ENCODE data around the gene CHAF1A. TPM values are rescaled to one million over a fixed set of nuclear protein-coding genes. Genes with fewer than 3 reads are reported as not detected.

Gene CHAF1A
- total and polyA plus RNA-seq, 2 of the 8 experiments (the other 6 are each of a cell fraction or from before 2014, with no cell fraction given), result 122 to 147 TPM

GRCh38 chr19:4379383-4380253 is 22.8 kb upstream of the CHAF1A start:
- Histone ChIP-seq H3K79me1 (ENCODE audit: low read depth, low read length) (peaks cover 14% of the 10 kb centered on the region), H3K27ac (ENCODE audit: low read depth, low read length) (no peak overlapping the region), H3K4me3 (ENCODE audit: extremely low read depth in 1 of 4, insufficient read depth in 2 of 4, low read depth in 3 of 4, low read length in 4 of 4) (no peak overlapping the region), H4K8ac (ENCODE audit: extremely low read depth, insufficient read depth, low read length) (no peak overlapping the region), H3K4me1 (replicated peaks in 1 of 4; ENCODE audit: control insufficient read depth in 3 of 4, insufficient read depth in 4 of 4, low read length in 3 of 4) (peaks cover 5 to 36% (median 28%) of the 10 kb centered on the region in 4 experiments), H3K4me2 (ENCODE audit: insufficient read depth in 1 of 2, low read depth in 2 of 2, low read length in 2 of 2) (0 out of 4 replicates have a peak overlapping the region, but pooled peaks of 1 of the 2 experiments have one; percentile 4), H3K4ac (replicated peaks; ENCODE audit: insufficient read length, low read depth, low read length) (no peak overlapping the region), H3K36me3 (ENCODE audit: control insufficient read depth in 2 of 4, insufficient read depth in 4 of 4, low read length in 3 of 4) (no peaks in the 10 kb centered on the region), H3K27me3 (replicated peaks in 1 of 4; ENCODE audit: control insufficient read depth in 3 of 4, extremely low read depth in 1 of 4, insufficient read depth in 3 of 4, low read length in 3 of 4) (no peaks in the 10 kb centered on the region), H3K56ac (replicated peaks; ENCODE audit: insufficient read length, low read depth, low read length) (no peak overlapping the region), H2AFZ (ENCODE audit: low read length) (no peak overlapping the region), H4K5ac (ENCODE audit: insufficient read length, low read depth, low read length) (no peak overlapping the region), H3K23me2 (ENCODE audit: low read depth, low read length) (no peaks in the 10 kb centered on the region), H2BK120ac (replicated peaks; ENCODE audit: low read depth, low read length) (no peak overlapping the region), H3K9me3 (ENCODE audit: insufficient read depth in 2 of 2, low read depth in 1 of 2, low read length in 1 of 2) (no peaks in the 10 kb centered on the region), H3K18ac (ENCODE audit: extremely low read depth, low read length) (peak overlapping the region; percentile 24; the same call in 1 of the 2 replicates), H4K20me1 (replicated peaks in 1 of 2; ENCODE audit: control insufficient read depth in 1 of 2, insufficient read depth in 2 of 2, low read length in 2 of 2) (peaks cover 12 to 51% of the 10 kb centered on the region in 2 experiments), H3K23ac (ENCODE audit: insufficient read length) (no peak overlapping the region), H3K79me2 (ENCODE audit: control insufficient read depth in 1 of 2, insufficient read depth in 2 of 2, low read length in 2 of 2) (peaks cover 0 to 45% of the 10 kb centered on the region in 2 experiments; a peak in 2 of 4 replicates), H2BK15ac (ENCODE audit: low read length) (no peak overlapping the region), H2BK5ac (ENCODE audit: low read depth, low read length) (peak overlapping the region; percentile 88), H2BK12ac (ENCODE audit: low read depth, low read length) (peak overlapping the region; percentile 72; the same call in 1 of the 2 replicates), H4K91ac (replicated peaks; ENCODE audit: insufficient read length, low read length) (peak overlapping the region; percentile 52), H2AK5ac (ENCODE audit: low read depth, low read length) (0 out of 2 replicates have a peak overlapping the region, but pooled peaks have one; percentile 32), H3K9ac (replicated peaks in 1 of 4; ENCODE audit: extremely low read depth in 1 of 4, low read depth in 3 of 4, low read length in 3 of 4) (no peak overlapping the region), H2BK20ac (ENCODE audit: low read length) (0 out of 2 replicates have a peak overlapping the region, but pooled peaks have one; percentile 21), H3K14ac (ENCODE audit: insufficient read length) (no peak overlapping the region)
- ChIA-PET POLR2A (ENCODE audit: partially characterized antibody) (interaction anchor here (0.6 to 5.8 kb wide), 7 partner anchors 16 to 1206 kb away, joined by 3 to 63 read pairs (median 4); partner anchors contain the start of gene SH3GL1), CTCF (ENCODE audit: partially characterized antibody) (interaction anchor here (0.7 to 2.0 kb wide), 6 partner anchors 10 to 147 kb away, joined by 3 to 5 read pairs (median 4); no protein-coding TSS in a partner anchor)
- WGBS, 2 experiments (ENCODE audit: extremely low coverage in 1 of 2, insufficient coverage in 1 of 2, insufficient read length in 1 of 2, insufficient replicate concordance in 2 of 2, low coverage in 1 of 2, low lambda C conversion rate in 2 of 2, missing lambda C conversion rate in 1 of 2), result 88% methylated on average over 19 of the region's 20 CpGs; no CpG with 5 or more reads in 1 of the 2 experiments
- no peak for DNase-seq (ENCODE audit: low read depth in 1 of 2, low spot score in 2 of 2)
- FAIRE-seq, result no peak
- TF ChIP-seq TCF12 (IDR thresholded peaks at IDR 0.05; ENCODE audit: low read depth, low read length), result no peak
- no peak for TF ChIP-seq SUZ12 (IDR thresholded peaks at IDR 0.05; ENCODE audit: low read length)
- no peak for TF ChIP-seq E2F6 (IDR thresholded peaks at IDR 0.05)
- no peak for TF ChIP-seq SIN3A (conservative IDR thresholded peaks at IDR 0.05 in 1 of 2, IDR thresholded peaks at IDR 0.05 in 1 of 2; ENCODE audit: low read depth in 1 of 2, low read length in 2 of 2)
- no peak for TF ChIP-seq MAX (IDR thresholded peaks at IDR 0.05)
- no peak for TF ChIP-seq CBX5 (IDR thresholded peaks at IDR 0.05; ENCODE audit: low read depth, low read length)
- no peak for TF ChIP-seq ZNF274 (IDR thresholded peaks at IDR 0.05; ENCODE audit: borderline replicate concordance, extremely low read depth, low read length)
- no peak for TF ChIP-seq CTBP2 (IDR thresholded peaks at IDR 0.05; ENCODE audit: borderline replicate concordance, insufficient read depth, insufficient read length, low read length)
- no peak for TF ChIP-seq POLR2AphosphoS5 (IDR thresholded peaks at IDR 0.05; ENCODE audit: low read depth, low read length)
